ENCODE measurements around the gene FCRL2.
A peak's percentile ranks its signal among the peaks of the same experiment; 100 is the strongest.

The FCRL2 gene

GRCh38 chr1:157776971-157777391 lies at the start of gene FCRL2:
TSS of gene FCRL2 (minus strand) at chr1:157777132. CDS start at chr1:157777073, 59 bp downstream.
- DNase-seq (ENCODE audit: low spot score) = no peak

GRCh38 chr1:157820299-157820698 lies 43.4 kb upstream of the FCRL2 start:
- DNase-seq (ENCODE audit: low spot score) = no peak

GRCh38 chr1:157819896-157820295 lies 43.0 kb upstream of the FCRL2 start, which contains the start of gene FCRL1:
TSS of gene FCRL1 (minus strand) at chr1:157820120. CDS start at chr1:157820037, 83 bp downstream.
- no peak for DNase-seq (ENCODE audit: low spot score)

GRCh38 chr1:157819215-157819614 lies 42.3 kb upstream of the FCRL2 start:
- DNase-seq (ENCODE audit: low spot score) = no peak

GRCh38 chr1:157813269-157813668 lies 36.3 kb upstream of the FCRL2 start:
- no peak for DNase-seq (ENCODE audit: low spot score)

- no peak for DNase-seq (ENCODE audit: low spot score)
These were observed 29.7 kb upstream of the FCRL2 start for GRCh38 chr1:157806431-157807149.

- no peak for DNase-seq (ENCODE audit: low spot score)
These were observed 26.9 kb upstream of the FCRL2 start for GRCh38 chr1:157803851-157804250.

GRCh38 chr1:157799996-157800395 lies 23.1 kb upstream of the FCRL2 start:
- DNase-seq (ENCODE audit: low spot score) = no peak

GRCh38 chr1:157798211-157798610 lies 21.3 kb upstream of the FCRL2 start:
- no peak for DNase-seq (ENCODE audit: low spot score)

GRCh38 chr1:157785248-157785647 lies 8.3 kb upstream of the FCRL2 start:
- no peak for DNase-seq (ENCODE audit: low spot score)

- no peak for DNase-seq (ENCODE audit: low spot score)
These were observed 7.9 kb upstream of the FCRL2 start for GRCh38 chr1:157784801-157785200.

GRCh38 chr1:157782931-157783330 lies 6.0 kb upstream of the FCRL2 start:
- DNase-seq (ENCODE audit: low spot score) = no peak

- no peak for DNase-seq (ENCODE audit: low spot score)
These were observed 4.1 kb upstream of the FCRL2 start for GRCh38 chr1:157781048-157781447.

GRCh38 chr1:157775101-157775870 lies 1.6 kb downstream of the FCRL2 start:
- DNase-seq (ENCODE audit: low spot score) = no peak

- no peak for DNase-seq (ENCODE audit: low spot score)
These were observed 2.5 kb downstream of the FCRL2 start for GRCh38 chr1:157774412-157774811.

- DNase-seq (ENCODE audit: low spot score) = peak; percentile 12
These were observed 3.2 kb downstream of the FCRL2 start for GRCh38 chr1:157773493-157774350.

- no peak for DNase-seq (ENCODE audit: low spot score)
These were observed 5.1 kb downstream of the FCRL2 start for GRCh38 chr1:157771661-157772425.

GRCh38 chr1:157770442-157771043 lies 6.4 kb downstream of the FCRL2 start:
- no peak for DNase-seq (ENCODE audit: low spot score)

- DNase-seq (ENCODE audit: low spot score) = no peak
These were observed 10.1 kb downstream of the FCRL2 start for GRCh38 chr1:157766792-157767191.

- no peak for DNase-seq (ENCODE audit: low spot score)
These were observed 18.9 kb downstream of the FCRL2 start for GRCh38 chr1:157758018-157758417.

GRCh38 chr1:157753611-157754010 lies 23.3 kb downstream of the FCRL2 start:
- no peak for DNase-seq (ENCODE audit: low spot score)
